HG02623 (cell line): ENCODE results near the gene KNTC1.
A peak's percentile ranks its signal among the peaks of the same experiment; 100 is the strongest.
"Not testable (repeated sequence)": the region's sequence is repeated elsewhere in the genome, so short reads cannot be mapped to it uniquely, and the experiment has no call there.

ENCODE experiments used
- ATAC-seq: cut with Tn5 transposase; IDR thresholded peaks from one replicate; pipeline ENCODE4 v1.9.1; 2021; ENCODE audit warnings: moderate library complexity; ENCODE audit not compliant: unreplicated experiment

The KNTC1 gene

GRCh38 chr12:122526683-122527477, at the start of gene KNTC1, which contains the start of gene RSRC2:
Gene KNTC1 (plus strand): TSS chr12:122527249. CDS start chr12:122530064, 2,815 bp downstream.
Gene RSRC2 (minus strand): TSS chr12:122526936. CDS start chr12:122526853, 83 bp downstream.
- ATAC-seq = peak; percentile 88

- ATAC-seq = no peak
These were observed 46.3 kb upstream of the KNTC1 start for GRCh38 chr12:122480753-122481152.

DNA sequence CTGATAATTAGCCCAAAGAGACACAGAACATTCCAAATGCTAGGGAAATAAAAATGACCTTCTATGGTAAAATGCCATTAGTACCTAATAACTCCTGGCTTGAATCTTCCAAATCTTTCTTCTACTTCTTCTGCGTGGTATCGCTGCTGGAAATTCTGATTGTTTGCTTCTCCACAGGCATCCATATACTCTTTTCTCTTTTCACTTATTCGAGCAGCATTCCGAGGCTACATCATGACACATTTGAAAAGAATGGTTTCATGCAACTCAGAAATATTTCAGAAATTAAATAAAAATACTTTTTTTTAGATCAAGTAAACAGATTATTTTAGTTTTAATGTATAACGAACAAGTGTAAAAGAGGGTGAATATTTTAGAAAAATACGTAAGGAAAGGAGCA, 45.2 kb upstream of the KNTC1 start:
- ATAC-seq = no peak

- ATAC-seq = no peak
These were observed 43.1 kb upstream of the KNTC1 start for GRCh38 chr12:122483969-122484368.

DNA sequence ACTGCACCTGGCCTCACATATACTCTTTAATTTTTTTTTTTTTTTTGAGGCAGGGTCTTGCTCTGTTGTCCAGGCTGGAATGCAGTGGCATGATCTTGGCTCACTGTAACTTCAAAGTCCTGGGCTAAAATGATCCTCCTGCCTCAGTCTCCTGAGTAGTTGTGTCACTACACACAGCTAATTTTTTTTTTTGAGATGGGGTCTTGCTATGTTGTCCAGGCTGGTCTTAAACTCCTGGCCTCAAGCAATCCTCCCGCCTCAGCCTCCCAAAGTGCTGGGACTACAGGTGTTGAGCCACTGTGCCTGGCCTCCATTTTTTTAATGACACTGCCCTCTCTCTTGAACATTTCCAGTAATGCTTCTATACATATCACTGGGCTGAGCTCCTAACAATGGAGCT, 42.7 kb upstream of the KNTC1 start:
- ATAC-seq = not testable (repeated sequence)

GRCh38 chr12:122486360-122486759, 40.7 kb upstream of the KNTC1 start:
- ATAC-seq = not testable (repeated sequence)

DNA sequence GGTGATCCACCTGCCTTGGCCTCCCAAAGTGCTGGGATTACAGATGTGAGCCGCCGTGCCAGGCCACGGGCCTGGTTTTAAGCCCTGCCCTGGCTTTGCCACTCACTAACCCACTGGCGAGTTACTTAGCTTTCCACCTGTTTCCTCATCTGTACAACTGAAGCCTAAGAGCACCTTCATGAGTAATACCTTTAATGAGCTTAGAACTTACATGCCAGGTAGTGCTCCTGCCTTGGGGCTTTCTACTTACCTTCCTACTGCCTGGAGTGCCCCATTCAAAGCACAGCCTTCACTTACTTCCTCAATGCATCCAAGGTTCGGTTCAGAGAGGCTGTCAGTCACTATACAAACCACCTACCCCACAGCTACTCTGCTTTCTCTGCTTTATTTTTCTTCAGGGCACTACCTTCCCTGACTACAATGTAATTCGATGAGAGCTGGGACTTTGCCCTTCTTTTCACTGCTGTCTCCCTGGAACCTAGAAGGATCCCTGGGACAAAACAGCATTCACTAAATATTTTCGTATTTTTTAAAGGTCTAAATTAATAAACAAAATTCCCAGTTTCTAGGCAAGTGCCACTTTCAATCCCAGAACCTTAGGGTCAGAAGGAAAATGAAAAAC, 40.1 kb upstream of the KNTC1 start:
- ATAC-seq = no peak

DNA sequence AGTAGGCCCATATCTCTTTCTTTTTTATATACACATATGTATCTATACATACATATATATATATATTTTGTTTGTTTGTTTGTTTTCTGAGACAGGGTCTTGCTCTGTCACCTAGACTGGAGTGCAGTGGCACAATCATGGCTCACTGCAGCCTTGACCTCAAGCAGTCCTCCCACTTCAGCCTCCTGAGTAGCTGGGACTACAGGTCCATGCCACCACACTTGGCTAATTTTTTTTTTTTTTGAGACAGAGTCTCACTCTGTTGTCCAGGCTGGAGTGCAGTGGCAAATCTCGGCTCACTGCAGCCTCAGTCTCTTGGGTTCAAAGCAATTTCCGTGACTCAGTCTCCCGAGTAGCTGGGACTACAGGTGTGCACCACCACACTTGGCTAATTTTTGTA, 39.2 kb upstream of the KNTC1 start:
- not testable (repeated sequence) for ATAC-seq

DNA sequence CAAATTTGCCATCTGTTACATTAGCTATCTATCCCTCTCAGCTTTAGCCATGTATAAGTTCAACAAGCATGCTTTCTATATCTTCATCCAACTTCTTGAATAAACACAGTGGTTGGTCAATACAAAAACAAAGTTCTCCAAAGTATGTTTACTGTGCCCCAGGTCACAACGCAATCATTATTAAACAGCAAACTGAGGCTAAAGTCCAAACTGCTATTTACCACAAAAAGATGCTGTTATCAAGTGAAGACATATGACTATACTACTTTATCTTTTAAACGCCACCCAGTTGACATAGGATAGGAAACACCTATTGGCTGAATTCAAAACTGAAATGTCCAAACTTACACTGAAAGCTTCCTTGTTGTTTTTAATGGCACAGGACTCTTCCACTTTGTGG, 38.0 kb upstream of the KNTC1 start:
- no peak for ATAC-seq

DNA sequence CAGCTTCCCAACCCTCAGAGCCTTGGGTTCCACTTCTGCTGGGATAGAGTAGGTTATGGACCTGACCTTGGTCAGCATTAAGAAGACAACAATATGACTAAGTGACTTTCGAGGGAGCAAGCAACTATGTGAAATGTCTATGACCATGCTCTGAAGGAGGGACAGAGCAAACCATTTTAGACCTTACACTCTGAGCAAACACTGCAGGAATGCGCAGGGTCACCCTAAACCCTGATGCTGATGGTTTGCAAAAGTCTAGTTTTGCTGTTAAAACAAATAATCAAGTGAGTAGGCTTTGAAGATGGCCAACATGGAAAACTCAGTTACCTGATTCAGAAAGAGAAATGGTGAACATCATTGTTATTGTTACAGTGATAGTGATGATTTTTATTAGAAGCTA, 35.1 kb upstream of the KNTC1 start:
- no peak for ATAC-seq

DNA sequence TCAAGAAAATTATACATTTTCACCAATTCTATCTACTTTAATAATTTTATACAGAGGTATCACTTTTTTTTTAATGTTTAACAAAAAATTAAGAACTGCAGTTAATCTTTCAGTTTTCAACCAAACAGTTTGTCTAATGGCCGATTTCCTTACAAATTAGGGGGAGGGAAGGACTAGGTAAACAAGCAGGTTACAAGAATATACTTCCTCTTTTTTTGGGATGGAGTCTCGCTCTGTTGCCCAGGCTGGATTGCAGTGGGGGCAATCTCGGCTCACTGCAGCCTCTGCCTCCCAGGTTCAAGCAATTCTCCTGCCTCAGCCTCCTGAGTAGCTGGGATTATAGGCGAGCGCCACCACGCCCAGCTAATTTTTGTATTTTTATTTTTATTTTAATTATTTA, 33.8 kb upstream of the KNTC1 start:
- ATAC-seq = not testable (repeated sequence)

DNA sequence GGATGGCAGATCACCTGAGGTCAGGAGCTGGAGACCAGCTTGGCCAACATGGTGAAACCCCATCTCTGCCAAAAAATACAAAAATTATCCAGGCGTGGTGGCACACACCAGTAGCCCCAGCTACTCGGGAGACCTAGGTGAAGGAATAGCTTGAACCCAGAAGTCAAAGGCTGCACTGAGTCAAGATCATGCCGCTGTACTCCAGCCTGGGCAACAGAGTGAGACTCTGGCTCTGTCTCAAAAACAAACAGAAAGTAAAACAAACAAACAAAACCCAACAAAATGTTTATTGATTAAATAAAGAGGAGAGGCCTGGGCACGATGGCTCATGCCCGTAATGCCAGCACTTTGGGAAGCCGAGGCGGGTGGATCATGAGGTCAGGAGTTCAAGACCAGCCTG, 31.8 kb upstream of the KNTC1 start:
- ATAC-seq = no peak

DNA sequence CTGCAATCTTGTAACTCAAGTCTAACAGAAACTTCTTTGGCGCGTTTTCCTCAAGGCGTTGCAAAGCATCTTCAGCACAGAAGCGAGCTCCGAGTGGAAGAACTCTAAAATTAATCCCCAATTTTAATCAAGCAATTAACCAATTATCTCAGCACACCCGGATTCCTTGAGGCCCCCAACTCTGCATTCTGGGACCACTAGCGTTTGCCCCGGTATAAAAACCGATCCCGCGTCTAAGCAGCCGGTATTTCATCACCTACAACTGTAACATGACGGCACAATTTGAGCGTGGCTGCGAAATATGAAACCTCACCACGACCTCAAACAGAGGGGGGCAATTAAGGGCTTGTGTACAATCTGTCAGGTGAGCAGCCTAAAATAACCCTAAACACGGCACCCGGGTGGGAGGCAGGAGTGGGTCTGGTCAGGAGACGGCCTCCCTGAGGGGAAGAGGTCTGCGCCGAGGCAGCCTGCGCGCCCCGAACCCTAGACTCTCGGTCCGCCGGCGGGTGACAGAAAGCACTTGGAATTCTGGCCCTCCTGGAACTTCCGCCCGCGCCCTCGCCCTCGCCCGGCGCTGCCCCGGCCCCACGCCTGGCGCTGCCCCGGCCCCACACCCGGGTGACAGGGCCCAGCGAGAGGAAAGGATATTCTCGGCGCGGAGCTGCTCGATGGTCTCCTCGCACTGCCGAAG, 26.9 kb upstream of the KNTC1 start:
- ATAC-seq = peak; percentile 9

- peak; percentile 86 for ATAC-seq
These were observed 26.2 kb upstream of the KNTC1 start, which contains the start of gene ZCCHC8 for GRCh38 chr12:122500685-122501488. Gene ZCCHC8 (minus strand): TSS chr12:122500932. CDS start chr12:122500840, 92 bp downstream.

- ATAC-seq = no peak
These were observed 25.5 kb upstream of the KNTC1 start for GRCh38 chr12:122501489-122501989.

DNA sequence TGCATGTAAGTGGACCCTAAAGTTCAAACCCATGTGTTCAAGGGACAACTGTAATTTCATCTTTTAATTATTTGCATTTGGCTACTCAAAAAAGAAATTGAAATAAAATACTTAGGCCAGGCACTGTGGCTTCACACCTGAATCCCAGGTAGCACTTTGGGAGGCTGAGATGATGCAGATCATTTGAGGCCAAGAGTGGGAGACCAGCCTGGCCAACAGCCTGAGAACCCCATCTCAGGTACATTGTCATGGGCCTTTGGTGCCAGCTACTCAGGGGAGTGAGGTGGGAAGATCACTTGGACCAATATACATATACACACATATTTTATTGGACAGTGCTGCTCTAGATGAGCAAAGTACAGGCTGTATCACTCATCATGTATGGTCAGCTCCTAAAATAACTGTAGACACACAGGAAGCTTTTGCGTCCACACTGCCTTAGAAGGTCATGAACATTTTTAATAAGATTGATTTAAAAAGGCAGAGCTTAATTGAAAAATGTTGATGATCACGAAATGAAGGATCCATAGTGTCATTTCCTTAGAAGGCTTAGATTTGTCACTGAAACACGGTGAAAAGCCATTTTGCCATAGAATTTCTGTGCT, 23.8 kb upstream of the KNTC1 start:
- ATAC-seq = no peak

DNA sequence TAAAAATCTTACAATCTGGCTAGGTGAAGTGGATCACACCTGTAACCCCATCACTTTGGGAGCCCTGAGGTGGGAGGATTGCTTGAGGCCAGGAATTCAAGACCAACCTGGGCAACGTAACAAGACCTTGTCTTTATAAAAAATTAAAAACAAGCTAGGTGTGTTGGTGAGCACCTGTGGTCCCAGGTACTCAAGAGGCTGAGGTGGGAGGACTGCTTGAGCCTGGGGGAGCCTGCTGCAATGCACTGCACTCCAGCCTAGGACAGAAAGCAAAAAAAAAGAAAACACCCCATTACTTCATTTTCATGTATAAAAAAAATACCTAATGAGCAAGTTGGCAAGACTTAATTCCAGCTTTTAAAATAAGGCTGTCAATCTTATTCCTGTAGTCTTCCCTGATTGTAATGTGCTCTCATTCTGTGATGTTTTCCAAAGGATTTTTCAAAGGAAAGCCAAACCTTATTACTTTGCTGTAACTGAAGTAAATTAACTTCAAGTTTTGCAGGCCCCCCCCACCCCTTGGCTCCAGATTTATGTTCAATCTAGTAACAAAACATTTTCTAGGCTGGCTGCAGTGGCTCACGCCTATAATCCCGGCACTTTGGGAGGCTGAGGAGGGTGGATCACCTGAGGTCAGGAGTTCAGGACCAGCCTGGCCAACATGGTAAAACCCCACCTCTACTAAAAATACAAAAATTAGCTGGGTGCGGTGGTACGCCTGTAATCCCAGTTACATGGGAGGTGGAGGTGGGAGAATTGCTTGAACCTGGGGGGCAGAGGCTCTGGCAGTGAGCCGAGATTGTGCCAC, 23.1 kb upstream of the KNTC1 start:
- no peak for ATAC-seq

- no peak for ATAC-seq
These were observed 21.5 kb upstream of the KNTC1 start for GRCh38 chr12:122505419-122506051.

DNA sequence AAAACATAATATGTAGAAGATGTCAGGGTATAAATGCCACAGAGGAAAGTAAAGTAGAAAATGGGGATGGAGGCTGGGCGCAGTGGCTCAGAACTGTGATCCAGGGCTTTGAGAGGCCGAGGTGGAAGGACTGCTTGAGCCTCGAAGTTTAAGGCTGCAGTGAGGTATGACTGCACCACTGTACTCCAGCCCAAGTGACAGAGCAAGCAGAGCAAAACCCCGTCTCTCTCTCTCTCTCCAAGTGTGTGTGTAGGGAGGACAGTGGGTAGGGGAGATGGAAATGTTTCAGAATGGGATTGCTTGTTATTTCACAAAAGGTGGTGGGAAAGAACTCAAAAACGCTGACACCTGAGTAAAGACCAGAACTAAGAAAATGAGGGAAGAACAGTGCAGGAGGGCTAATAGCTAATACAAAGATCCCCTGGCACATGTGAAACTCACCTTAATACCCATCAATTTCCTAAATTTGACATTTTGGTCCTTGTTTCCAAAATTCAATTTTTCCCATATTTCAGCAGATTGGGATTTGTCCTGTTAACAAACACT, 20.6 kb upstream of the KNTC1 start:
- ATAC-seq = no peak
